Spinal cord (tissue), 10 donors: ENCODE measurements around the gene TYROBP. TPM values are rescaled to one million over a fixed set of nuclear protein-coding genes. Genes with fewer than 3 reads are reported as not detected.
A peak's percentile ranks its signal among the peaks of the same experiment; 100 is the strongest.

Experiments
- DNase-seq, 6 donors: peaks; one replicate each; pipeline versions ENCODE4 v3.0.0 to v3.0.0-alpha.2; 2013 to 2015; ENCODE audit warnings: low spot score in 6 of 6, low read depth in 4 of 6
- H3K27ac ChIP-seq: one replicate; pipeline ENCODE4 v1.5.1; 2013; ENCODE audit warnings: low read depth, low read length, control low read depth
- H3K27me3 ChIP-seq: one replicate; pipeline ENCODE4 v1.6.1; 2013; ENCODE audit warnings: low read length; ENCODE audit not compliant: control insufficient read depth, insufficient read depth
- H3K36me3 ChIP-seq: one replicate; pipeline ENCODE4 v1.6.1; 2013; ENCODE audit warnings: low read length; ENCODE audit not compliant: control insufficient read depth, insufficient read depth
- H3K4me1 ChIP-seq: one replicate; pipeline ENCODE4 v1.6.1; 2013; ENCODE audit warnings: low read length; ENCODE audit not compliant: control insufficient read depth, insufficient read depth
- H3K4me3 ChIP-seq: one replicate; pipeline ENCODE4 v1.5.1; 2013; ENCODE audit warnings: low read depth, low read length, control low read depth
- H3K9me3 ChIP-seq: one replicate; pipeline ENCODE4 v1.6.1; 2013; ENCODE audit warnings: low read length; ENCODE audit not compliant: control insufficient read depth, insufficient read depth
- WGBS: methylation state at CpG from one replicate; pipeline ENCODE4 v1.1.5; 2013; ENCODE audit warnings: missing lambda C conversion rate; ENCODE audit not compliant: insufficient coverage; 5-methylcytosine and 5-hydroxymethylcytosine counted together
- polyA plus RNA-seq, 2 donors: library from polyadenylated mRNA; unstranded; fragments of 120-200 nt; gene quantifications; one replicate each; pipeline ENCODE4 v1.2.1, GENCODE V29; 2013; ENCODE audit not compliant: insufficient read length in 2 of 2
- total RNA-seq, 2 donors: library from RNA; depleted of rRNA in 1 of 2; stranded (reverse); fragments of 120-200 nt in 1 of 2; fragments of >200 nt in 1 of 2; gene quantifications; one replicate each; pipeline versions ENCODE4 v1.2.3 to v1.2.4, GENCODE V29; 2013 to 2014
- donor health status: healthy.

TYROBP gene
- total and polyA plus RNA-seq, 4 donors: 14.1 to 34.1 (median 29.1) TPM

DNA sequence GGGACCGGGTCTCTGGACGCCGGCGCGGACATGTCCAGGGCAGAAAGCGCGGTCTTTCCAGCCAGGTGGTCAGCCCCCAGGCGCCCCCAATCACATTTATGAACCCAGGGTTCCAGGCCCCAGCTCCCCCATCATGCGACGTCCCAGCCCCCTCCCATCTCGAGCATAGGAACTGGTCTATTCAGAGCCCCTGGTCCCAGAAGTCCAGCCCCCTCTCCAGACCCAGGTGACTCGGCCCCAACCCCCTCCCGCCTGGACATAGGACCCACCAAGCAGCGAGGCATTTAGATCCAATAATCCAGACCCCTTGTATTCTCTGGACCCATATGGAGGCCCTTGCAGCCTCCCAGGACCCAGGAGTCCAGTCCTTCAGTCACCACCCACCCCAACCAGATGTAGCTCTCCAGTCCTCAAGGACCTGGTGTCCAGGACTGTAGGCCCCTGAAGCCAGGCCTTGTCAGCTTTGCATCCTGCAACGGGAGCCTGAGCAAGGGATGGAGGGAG lies 39.2 kb downstream of the TYROBP start:
- Histone ChIP-seq H3K36me3 (peaks cover 33% of the 10 kb centered on the region), H3K4me1 (peaks cover 31% of the 10 kb centered on the region), H3K27ac (peak overlapping the region; percentile 70), H3K27me3 (no peaks in the 10 kb centered on the region), H3K4me3 (peak overlapping the region; percentile 51), H3K9me3 (no peaks in the 10 kb centered on the region)
- DNase-seq: no peak
- WGBS: under 1% methylated on average over 15 of the region's 15 CpGs

DNA sequence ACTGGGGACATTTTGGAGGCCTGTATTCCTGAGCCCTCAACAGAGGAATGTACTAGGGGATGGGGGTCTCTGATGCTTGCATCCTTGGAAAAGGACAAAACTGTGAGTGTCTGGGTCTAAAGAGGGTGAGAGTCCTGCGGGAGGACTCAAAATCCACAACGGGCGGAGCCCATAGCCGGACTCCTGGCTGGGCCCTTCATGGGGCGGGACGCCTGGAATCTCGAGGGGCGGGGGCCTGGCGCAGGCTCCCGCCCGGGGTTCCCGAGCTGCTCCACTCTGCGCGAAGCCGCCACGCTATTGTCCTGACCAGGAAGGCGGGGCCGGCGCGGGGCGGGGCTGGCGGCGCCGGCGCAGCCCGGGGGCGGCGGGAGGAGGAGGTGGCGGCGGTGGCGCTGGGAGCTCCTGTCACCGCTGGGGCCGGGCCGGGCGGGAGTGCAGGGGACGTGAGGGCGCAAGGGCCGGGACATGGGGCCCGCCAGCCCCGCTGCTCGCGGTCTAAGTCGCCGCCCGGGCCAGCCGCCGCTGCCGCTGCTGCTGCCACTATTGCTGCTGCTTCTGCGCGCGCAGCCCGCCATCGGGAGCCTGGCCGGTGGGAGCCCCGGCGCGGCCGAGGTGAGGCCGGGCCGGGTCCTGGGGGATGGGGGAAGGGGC lies 39.8 kb downstream of the TYROBP start, which contains the start of gene APLP1:
Gene APLP1, plus strand, starts transcription at position 403 of the 651 bp plus-strand sequence. Its CDS starts 63 bp downstream, at position 466.
- DNase-seq: peak in 5 of 6 donors; percentile 51 to 95 (median 65)
- peak within 1 kb of the TSS; percentile 51 for H3K4me3 ChIP-seq
- no peaks in the 10 kb centered on the region for H3K9me3 ChIP-seq
- H3K36me3 ChIP-seq: peaks cover 28% of the 10 kb centered on the region
- H3K27ac ChIP-seq: peak within 1 kb of the TSS; percentile 70
- peaks cover 31% of the 10 kb centered on the region for H3K4me1 ChIP-seq
- H3K27me3 ChIP-seq: no peaks in the 10 kb centered on the region
- WGBS: under 1% methylated on average over 60 of the region's 60 CpGs

DNA sequence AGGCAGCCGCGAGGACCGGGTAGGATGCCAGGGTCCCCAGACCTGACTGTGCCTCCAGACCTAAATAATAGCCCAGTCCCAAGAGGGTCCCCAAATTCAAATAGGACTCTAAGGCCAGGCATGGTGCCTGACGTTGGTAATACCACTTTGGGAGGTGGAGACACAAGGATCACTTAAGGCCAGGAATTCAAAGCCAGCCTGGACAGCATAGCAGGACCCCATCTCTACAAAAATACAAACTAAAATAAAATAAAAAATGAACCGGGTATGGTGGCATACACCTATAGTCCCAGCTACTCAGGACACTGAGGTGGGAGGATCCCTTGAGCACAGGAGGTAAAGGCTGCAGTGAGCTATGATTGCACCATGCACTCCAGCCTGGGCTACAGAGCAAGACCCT lies 45.1 kb downstream of the TYROBP start:
- Histone ChIP-seq H3K4me3 (no peak overlapping the region), H3K36me3 (peaks cover 27% of the 10 kb centered on the region), H3K27me3 (peaks cover 20% of the 10 kb centered on the region), H3K4me1 (peaks cover 14% of the 10 kb centered on the region), H3K27ac (no peak overlapping the region), H3K9me3 (no peaks in the 10 kb centered on the region)
- WGBS: 79% methylated on average over 2 of the region's 5 CpGs
- no peak for DNase-seq

DNA sequence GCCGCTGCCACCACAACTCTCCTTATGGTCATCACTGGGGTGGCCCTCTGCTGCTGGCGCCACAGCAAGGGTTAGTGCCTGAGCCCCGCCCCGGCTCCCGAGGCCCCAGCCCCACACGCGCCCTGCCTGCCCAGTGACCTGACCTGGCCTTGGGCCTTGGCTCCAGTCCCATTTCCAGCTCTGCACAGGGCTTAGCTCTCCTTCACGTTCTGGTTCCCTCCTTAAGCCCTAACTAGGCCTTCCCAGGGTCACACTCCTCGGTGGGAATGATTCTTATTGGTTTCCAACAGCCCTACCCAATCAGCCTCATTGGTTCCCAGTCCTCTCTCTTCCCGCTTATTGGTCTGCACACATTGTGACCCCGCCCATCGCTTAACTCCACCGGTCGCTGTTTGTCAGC lies 45.6 kb downstream of the TYROBP start:
- Histone ChIP-seq H3K27ac (no peak overlapping the region), H3K4me3 (no peak overlapping the region), H3K27me3 (peaks cover 20% of the 10 kb centered on the region), H3K4me1 (peaks cover 9% of the 10 kb centered on the region), H3K36me3 (peaks cover 27% of the 10 kb centered on the region), H3K9me3 (no peaks in the 10 kb centered on the region)
- no peak for DNase-seq
- 84% methylated on average over 14 of the region's 14 CpGs for WGBS

DNA sequence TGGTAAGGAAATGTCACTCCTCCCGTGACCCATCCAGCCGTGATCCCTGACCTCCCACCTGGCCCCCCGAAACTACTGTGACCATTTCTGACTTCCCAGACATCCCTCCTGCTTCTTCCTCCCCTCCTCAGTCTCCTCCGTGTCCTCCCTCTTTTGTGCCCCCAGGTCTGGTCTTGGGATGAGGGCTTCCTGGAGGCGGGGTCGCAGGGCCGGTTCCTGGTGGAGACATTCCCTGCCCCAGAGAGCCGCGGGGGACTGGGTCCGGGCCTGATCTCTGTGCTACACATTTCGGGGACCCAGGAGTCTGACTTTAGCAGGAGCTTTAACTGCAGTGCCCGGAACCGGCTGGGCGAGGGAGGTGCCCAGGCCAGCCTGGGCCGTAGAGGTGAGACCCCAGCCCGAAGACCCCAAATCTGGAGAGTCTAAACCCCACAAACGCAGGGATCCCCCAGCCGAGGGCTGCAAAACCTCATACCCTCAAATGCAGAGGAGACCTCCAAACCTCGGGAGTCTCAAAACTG lies 46.4 kb downstream of the TYROBP start:
- no peak overlapping the region for H3K27ac ChIP-seq
- no peaks in the 10 kb centered on the region for H3K9me3 ChIP-seq
- H3K36me3 ChIP-seq: peaks cover 27% of the 10 kb centered on the region
- WGBS: 63% methylated on average over 19 of the region's 19 CpGs
- H3K4me1 ChIP-seq: peaks cover 16% of the 10 kb centered on the region
- H3K4me3 ChIP-seq: peak overlapping the region; percentile 12
- no peak for DNase-seq
- H3K27me3 ChIP-seq: peaks cover 23% of the 10 kb centered on the region

DNA sequence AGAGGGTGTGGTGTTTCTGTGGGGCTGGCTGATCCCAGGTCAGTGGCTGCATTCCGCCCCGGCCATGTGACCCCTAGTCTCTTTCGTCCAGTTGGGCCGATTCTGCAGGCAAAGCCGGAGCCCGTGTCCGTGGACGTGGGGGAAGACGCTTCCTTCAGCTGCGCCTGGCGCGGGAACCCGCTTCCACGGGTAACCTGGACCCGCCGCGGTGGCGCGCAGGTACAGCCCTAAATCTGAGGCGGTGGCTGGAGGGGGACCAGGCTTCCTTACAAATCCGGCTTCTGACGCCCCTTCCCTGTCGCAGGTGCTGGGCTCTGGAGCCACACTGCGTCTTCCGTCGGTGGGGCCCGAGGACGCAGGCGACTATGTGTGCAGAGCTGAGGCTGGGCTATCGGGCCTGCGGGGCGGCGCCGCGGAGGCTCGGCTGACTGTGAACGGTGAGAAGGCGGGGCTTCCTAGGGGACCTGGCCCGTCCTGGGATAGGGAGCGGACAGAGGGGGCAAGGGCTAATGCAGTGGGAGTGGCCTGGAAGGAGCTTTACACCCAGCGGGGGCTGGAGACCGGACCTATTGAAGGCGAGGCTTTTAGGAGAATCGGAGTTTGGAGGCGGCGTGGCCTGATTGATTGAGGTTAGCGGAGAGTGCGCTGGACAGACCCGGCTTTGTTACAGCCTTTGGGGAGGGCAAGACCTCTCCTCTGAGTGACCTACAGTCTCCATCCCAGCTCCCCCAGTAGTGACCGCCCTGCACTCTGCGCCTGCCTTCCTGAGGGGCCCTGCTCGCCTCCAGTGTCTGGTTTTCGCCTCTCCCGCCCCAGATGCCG lies 47.1 kb downstream of the TYROBP start:
- peak in 1 of 6 donors; percentile 30 for DNase-seq
- peaks cover 23% of the 10 kb centered on the region for H3K4me1 ChIP-seq
- peaks cover 27% of the 10 kb centered on the region for H3K36me3 ChIP-seq
- peak overlapping the region; percentile 25 for H3K27ac ChIP-seq
- 39% methylated on average over 50 of the region's 55 CpGs for WGBS
- peak overlapping the region; percentile 12 for H3K4me3 ChIP-seq
- H3K9me3 ChIP-seq: no peaks in the 10 kb centered on the region
- peaks cover 30% of the 10 kb centered on the region for H3K27me3 ChIP-seq

DNA sequence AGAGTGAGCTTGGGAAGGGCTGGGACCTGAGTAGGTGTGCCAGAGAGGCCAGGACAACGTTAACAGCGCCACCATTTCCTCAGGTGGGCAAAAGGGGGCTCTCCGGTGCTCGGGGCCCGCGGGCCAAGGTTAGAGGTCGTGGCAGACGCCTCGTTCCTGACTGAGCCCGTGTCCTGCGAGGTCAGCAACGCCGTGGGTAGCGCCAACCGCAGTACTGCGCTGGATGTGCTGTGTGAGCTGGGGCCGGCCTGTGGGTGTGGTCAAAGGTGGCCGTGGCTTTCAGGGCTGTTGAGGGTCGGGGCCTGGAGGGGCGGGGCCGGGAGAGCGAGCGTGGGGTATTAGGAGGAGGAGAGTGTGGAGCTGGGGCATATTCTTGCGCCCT lies 47.7 kb downstream of the TYROBP start:
- no peak for DNase-seq
- Histone ChIP-seq H3K27ac (no peak overlapping the region), H3K9me3 (no peaks in the 10 kb centered on the region), H3K4me1 (peaks cover 29% of the 10 kb centered on the region), H3K4me3 (no peak overlapping the region), H3K27me3 (peaks cover 33% of the 10 kb centered on the region), H3K36me3 (peaks cover 27% of the 10 kb centered on the region)
- 36% methylated on average over 24 of the region's 24 CpGs for WGBS

DNA sequence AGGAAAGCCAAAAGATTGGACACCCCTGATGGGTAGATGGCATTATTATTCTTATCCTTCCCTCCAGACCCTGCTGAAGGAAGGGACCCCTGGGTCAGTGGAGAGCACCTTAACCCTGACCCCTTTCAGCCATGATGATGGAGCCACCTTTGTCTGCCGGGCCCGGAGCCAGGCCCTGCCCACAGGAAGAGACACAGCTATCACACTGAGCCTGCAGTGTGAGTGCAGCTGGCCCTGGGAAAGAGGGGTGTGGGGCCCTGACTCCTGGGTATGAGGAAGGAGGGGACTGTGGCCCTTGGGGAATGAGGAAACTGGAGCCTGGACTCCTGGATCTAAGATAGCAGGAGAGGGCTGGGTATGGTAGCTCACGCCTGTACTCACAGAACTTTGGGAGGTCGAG lies 48.7 kb downstream of the TYROBP start:
- H3K27me3 ChIP-seq: peaks cover 33% of the 10 kb centered on the region
- peaks cover 27% of the 10 kb centered on the region for H3K36me3 ChIP-seq

DNA sequence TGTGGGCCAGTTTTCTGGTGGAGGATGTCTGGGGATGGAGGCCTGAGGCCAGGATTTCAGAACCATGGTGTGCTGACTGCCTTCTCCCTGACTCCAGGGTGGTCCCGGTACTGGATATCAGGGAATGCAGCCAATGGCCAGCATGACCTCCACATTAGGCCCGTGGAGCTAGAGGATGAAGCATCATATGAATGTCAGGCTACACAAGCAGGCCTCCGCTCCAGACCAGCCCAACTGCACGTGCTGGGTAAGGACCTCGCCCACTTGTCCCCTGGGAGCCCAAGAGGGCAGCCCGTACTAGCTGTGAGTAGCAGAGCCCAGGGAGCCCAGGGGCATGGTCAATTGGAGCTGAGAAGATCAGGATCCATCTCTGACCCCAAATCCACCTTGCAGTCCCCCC lies 49.8 kb downstream of the TYROBP start:
- Histone ChIP-seq H3K36me3 (peaks cover 27% of the 10 kb centered on the region), H3K4me1 (peaks cover 35% of the 10 kb centered on the region), H3K27me3 (peaks cover 33% of the 10 kb centered on the region), H3K4me3 (no peak overlapping the region), H3K9me3 (no peaks in the 10 kb centered on the region), H3K27ac (no peak overlapping the region)
- no peak for DNase-seq
- WGBS: 84% methylated on average over 5 of the region's 6 CpGs

More for the DNA sequence above, 48.7 kb downstream of the TYROBP start:
- DNase-seq: no peak
- H3K27ac ChIP-seq: no peak overlapping the region
- WGBS: 82% methylated on average over 4 of the region's 4 CpGs
- no peak overlapping the region for H3K4me3 ChIP-seq
- no peaks in the 10 kb centered on the region for H3K9me3 ChIP-seq
- peaks cover 35% of the 10 kb centered on the region for H3K4me1 ChIP-seq
